IMR-90 (cell line): ENCODE results near the gene HDHD3. TPM values are rescaled to one million over a fixed set of nuclear protein-coding genes. Genes with fewer than 3 reads are reported as not detected.
A peak's percentile ranks its signal among the peaks of the same experiment; 100 is the strongest.

Source experiments
- ATAC-seq: fragments of 200-7000 bp; cut with Tn5 transposase; 2 replicates; pipeline ENCODE4 v1.9.1; 2020; ENCODE audit warnings: low read depth, mild to moderate bottlenecking, moderate library complexity
- BruUV-seq: library from RNA; stranded (reverse); fragments of 400-500 nt; replicated peaks from 2 replicates; lab custom pipeline; 2021; lab: Mats Ljungman, UMichigan
- CTCF ChIA-PET: fragments of 300-600 bp; formaldehyde crosslinking; extraction: SDS; loops from one replicate; lab custom pipeline; 2021; ENCODE audit warnings: antibody characterized with exemption; lab: Yijun Ruan, JAX
- POLR2A ChIA-PET: fragments of 300-600 bp; sonication (Branson Sonifier 250); formaldehyde crosslinking; loops from one replicate; lab custom pipeline; 2022; ENCODE audit warnings: antibody characterized with exemption; ENCODE audit not compliant: unreplicated experiment; lab: Charles Lee
- DNase-seq: peaks from one replicate; pipeline ENCODE4 v3.0.0; 2013
- H2AFZ ChIP-seq: replicated peaks from 2 replicates; pipeline ENCODE3; 2013; ENCODE audit warnings: low read length, mild to moderate bottlenecking; ENCODE audit not compliant: poor library complexity
- H2AK5ac ChIP-seq: 2 replicates; pipeline ENCODE4 v1.6.1; 2013; ENCODE audit warnings: low read depth, low read length, inconsistent platforms
- H2AK9ac ChIP-seq: replicated peaks from 2 replicates; pipeline ENCODE3; 2013; ENCODE audit warnings: mild to moderate bottlenecking, low read depth, low read length, moderate library complexity; ENCODE audit not compliant: poor library complexity
- H2BK120ac ChIP-seq: 2 replicates; pipeline ENCODE4 v1.6.1; 2013; ENCODE audit warnings: low read depth, low read length, inconsistent platforms
- H2BK15ac ChIP-seq: 3 replicates; pipeline ENCODE4 v1.6.1; 2013; ENCODE audit warnings: low read depth, low read length, inconsistent platforms
- H2BK20ac ChIP-seq: 2 replicates; pipeline ENCODE4 v1.6.1; 2013; ENCODE audit warnings: low read depth, mild to moderate bottlenecking, inconsistent platforms, low read length, moderate library complexity
- H2BK5ac ChIP-seq: 2 replicates; pipeline ENCODE4 v1.6.1; 2013; ENCODE audit warnings: mild to moderate bottlenecking, low read depth, low read length, inconsistent platforms; ENCODE audit not compliant: poor library complexity, severe bottlenecking
- H3K14ac ChIP-seq: replicated peaks from 2 replicates; pipeline ENCODE4 v1.6.1; 2013; ENCODE audit warnings: low read depth, low read length, inconsistent platforms
- H3K18ac ChIP-seq: 2 replicates; pipeline ENCODE4 v1.6.1; 2013; ENCODE audit warnings: low read depth, low read length, control low read depth
- H3K23ac ChIP-seq: 2 replicates; pipeline ENCODE4 v1.6.1; 2013; ENCODE audit warnings: low read depth, low read length, inconsistent platforms
- H3K27ac ChIP-seq: 2 replicates; pipeline ENCODE4 v1.5.1; 2013; ENCODE audit warnings: mild to moderate bottlenecking, control low read depth, low read length; ENCODE audit not compliant: insufficient read depth
- H3K27me3 ChIP-seq: 2 replicates; pipeline ENCODE4 v1.6.1; 2013; ENCODE audit warnings: low read length; ENCODE audit not compliant: control insufficient read depth, insufficient read depth
- H3K36me3 ChIP-seq: 2 replicates; pipeline ENCODE4 v1.6.1; 2013; ENCODE audit warnings: low read length, mixed read lengths; ENCODE audit not compliant: control insufficient read depth, insufficient read depth
- H3K4ac ChIP-seq: 2 replicates; pipeline ENCODE4 v1.6.1; 2013; ENCODE audit warnings: low read depth, low read length, inconsistent platforms
- H3K4me1 ChIP-seq: 2 replicates; pipeline ENCODE4 v1.6.1; 2013; ENCODE audit warnings: low read length, mixed read lengths; ENCODE audit not compliant: control insufficient read depth, insufficient read depth
- H3K4me2 ChIP-seq: 2 replicates; pipeline ENCODE4 v1.6.1; 2013; ENCODE audit warnings: low read depth, mild to moderate bottlenecking, control low read depth, low read length, moderate library complexity
- H3K4me3 ChIP-seq: 2 replicates; pipeline ENCODE4 v1.5.1; 2013; ENCODE audit warnings: low read depth, mild to moderate bottlenecking, control low read depth, low read length, moderate library complexity; ENCODE audit not compliant: insufficient read depth
- H3K56ac ChIP-seq: 2 replicates; pipeline ENCODE4 v1.6.1; 2013; ENCODE audit warnings: low read length, inconsistent platforms; ENCODE audit not compliant: insufficient read depth; ENCODE audit errors: extremely low read depth
- H3K79me1 ChIP-seq, 2 experiments: 2 replicates each; pipeline ENCODE4 v1.6.1; 2013; ENCODE audit warnings: low read length in 2 of 2, inconsistent platforms in 1 of 2, low read depth in 1 of 2
- H3K9ac ChIP-seq: 2 replicates; pipeline ENCODE4 v1.6.1; 2013; ENCODE audit warnings: low read depth, low read length, control low read depth
- H3K9me1 ChIP-seq: 2 replicates; pipeline ENCODE4 v1.6.1; 2013; ENCODE audit warnings: low read length, inconsistent platforms; ENCODE audit not compliant: insufficient read depth
- H3K9me3 ChIP-seq: 2 replicates; pipeline ENCODE4 v1.6.1; 2013; ENCODE audit warnings: low read length; ENCODE audit not compliant: control insufficient read depth, insufficient read depth
- H4K20me1 ChIP-seq: 2 replicates; pipeline ENCODE4 v1.6.1; 2013; ENCODE audit warnings: low read length, inconsistent platforms; ENCODE audit not compliant: insufficient read depth
- H4K5ac ChIP-seq: 2 replicates; pipeline ENCODE4 v1.6.1; 2013; ENCODE audit warnings: mild to moderate bottlenecking, low read depth, low read length, control low read depth
- H4K8ac ChIP-seq, 2 experiments: 2 replicates each; pipeline ENCODE4 v1.6.1; 2013; ENCODE audit warnings: low read depth in 2 of 2, low read length in 2 of 2, control low read depth in 1 of 2, inconsistent platforms in 1 of 2
- H4K91ac ChIP-seq: 2 replicates; pipeline ENCODE4 v1.6.1; 2013; ENCODE audit warnings: low read depth, low read length, inconsistent platforms; ENCODE audit not compliant: insufficient read depth
- BHLHE40 ChIP-seq: fragments of 150-350 bp; IDR thresholded peaks from 2 replicates; pipeline ENCODE4 v1.6.1; 2016; ENCODE audit warnings: mild to moderate bottlenecking, low read depth, low read length
- CEBPB ChIP-seq: IDR thresholded peaks from 2 replicates; pipeline ENCODE4 v1.6.1; 2012; ENCODE audit warnings: low read depth, low read length, improper control_type of control experiment
- MAFK ChIP-seq: IDR thresholded peaks from 2 replicates; pipeline ENCODE4 v1.6.1; 2012; ENCODE audit warnings: low read depth, low read length, improper control_type of control experiment
- MAZ ChIP-seq: IDR thresholded peaks from 2 replicates; pipeline ENCODE4 v1.6.1; 2012; ENCODE audit warnings: low read depth, mild to moderate bottlenecking, low read length, improper control_type of control experiment, moderate library complexity, borderline replicate concordance
- POLR2A ChIP-seq: IDR thresholded peaks from 2 replicates; pipeline ENCODE4 v1.6.1; 2012; ENCODE audit warnings: mild to moderate bottlenecking, low read depth, low read length
- RAD21 ChIP-seq: IDR thresholded peaks from 2 replicates; pipeline ENCODE4 v1.6.1; 2012; ENCODE audit warnings: low read length, improper control_type of control experiment
- RCOR1 ChIP-seq: IDR thresholded peaks from 2 replicates; pipeline ENCODE4 v1.6.1; 2012; ENCODE audit warnings: mild to moderate bottlenecking, low read length, improper control_type of control experiment; ENCODE audit not compliant: insufficient replicate concordance
- SMC3 ChIP-seq: fragments of 150-350 bp; IDR thresholded peaks from 2 replicates; pipeline ENCODE4 v1.6.1; 2016; ENCODE audit warnings: low read depth, mild to moderate bottlenecking, antibody characterized with exemption, low read length, moderate library complexity
- WGBS, 2 experiments: methylation state at CpG; one replicate each; pipeline versions ENCODE4 v1.1.5 to v1.1.7; 2013; ENCODE audit warnings: missing lambda C conversion rate in 2 of 2; ENCODE audit not compliant: insufficient read length in 1 of 2; ENCODE audit errors: extremely low coverage in 2 of 2; 5-methylcytosine and 5-hydroxymethylcytosine counted together
- dilution Hi-C: fragments of 300-500 bp; cut with HindIII; formaldehyde crosslinking; loops from one replicate; pipeline ENCODE4 v1.14.3; 2018; ENCODE audit warnings: low sequenced_read_pairs; ENCODE audit not compliant: unreplicated experiment
- in situ Hi-C: fragments of 300-500 bp; cut with MboI; formaldehyde crosslinking; loops from 3 replicates; pipeline ENCODE4 v1.14.3; 2019; ENCODE audit warnings: low sequenced_read_pairs, inconsistent platforms, mixed read lengths
- intact Hi-C: fragments of 100-400 bp; cut with micrococcal nuclease; formaldehyde crosslinking; loops from 2 replicates; pipeline ENCODE4 v1.10.0; 2022
- polyA plus RNA-seq, 3 experiments: library from polyadenylated mRNA; depleted of rRNA; stranded (reverse); fragments of >200 nt; gene quantifications; 2 replicates each; pipeline ENCODE4 v1.2.3, GENCODE V29; 2012; ENCODE audit warnings: low replicate concordance in 1 of 3
- total RNA-seq: library from RNA; depleted of rRNA; stranded (reverse); fragments of >200 nt; gene quantifications from 2 replicates; pipeline ENCODE4 v1.2.3, GENCODE V29; 2012
- TF ChIP-seq, protein P1 (sequence below): fragments of 150-350 bp; IDR thresholded peaks from 2 replicates; pipeline ENCODE4 v1.6.1; 2017; ENCODE audit warnings: mild to moderate bottlenecking, antibody characterized with exemption, low read length, low read depth
- TF ChIP-seq, protein P2 (sequence below): fragments of 150-350 bp; IDR thresholded peaks from 2 replicates; pipeline ENCODE4 v1.6.1; 2016; ENCODE audit warnings: low read depth, mild to moderate bottlenecking, low read length, moderate library complexity, borderline replicate concordance

Gene HDHD3
- total and polyA plus RNA-seq, 2 of the 4 experiments (the other 2 are of a cell fraction), result 7.0 to 8.6 TPM

DNA sequence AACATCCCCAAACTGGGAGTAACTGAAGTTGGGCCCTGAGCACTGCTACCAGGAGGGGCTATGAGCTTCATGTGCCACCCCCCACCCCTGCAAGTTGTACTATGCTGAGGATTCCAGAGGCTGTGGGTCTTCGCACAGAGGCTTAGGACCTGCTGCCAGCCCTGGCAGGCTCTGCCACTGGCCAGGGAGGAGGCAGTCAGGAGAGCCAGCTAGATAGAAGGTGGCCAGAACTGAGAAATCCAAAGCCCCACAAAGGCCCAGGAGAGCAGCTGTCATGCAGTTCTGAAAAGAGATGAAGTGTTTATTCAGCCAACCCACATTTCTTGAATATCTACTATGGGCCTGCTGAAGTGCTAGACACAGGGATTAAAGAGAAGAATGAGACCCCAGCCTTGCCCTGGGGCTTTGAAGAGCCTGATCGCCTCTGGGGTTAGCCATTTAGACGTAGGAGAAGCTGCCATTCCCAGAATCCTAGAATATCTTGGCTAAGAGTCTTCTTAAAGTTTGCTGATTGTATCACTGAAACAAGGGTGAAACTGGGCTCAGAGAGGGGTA is 22.9 kb upstream of the HDHD3 start:
- Histone ChIP-seq H3K4me2 (no peak overlapping the region; the same call in 1 of the 2 replicates), H2BK15ac (no peak overlapping the region), H3K4me1 (peaks cover 8% of the 10 kb centered on the region), H4K8ac (no peak overlapping the region), H4K5ac (no peak overlapping the region), H3K14ac (no peak overlapping the region), H3K23ac (0 out of 2 replicates have a peak overlapping the region, but pooled peaks have one; percentile 4), H3K4ac (no peak overlapping the region; the same call in 1 of the 2 replicates), H3K36me3 (no peaks in the 10 kb centered on the region), H2AK9ac (peak overlapping the region; percentile 30), H2AFZ (no peak overlapping the region), H3K18ac (no peak overlapping the region), H2BK20ac (no peak overlapping the region), H3K4me3 (no peak overlapping the region), H3K9me3 (no peaks in the 10 kb centered on the region), H3K56ac (no peak overlapping the region), H4K91ac (no peak overlapping the region), H3K27me3 (no peaks in the 10 kb centered on the region), H3K27ac (no peak overlapping the region), H4K20me1 (no peaks in the 10 kb centered on the region), H2BK120ac (no peak overlapping the region), H2AK5ac (no peak overlapping the region), H3K9me1 (peaks cover 2% of the 10 kb centered on the region; the same call in 1 of the 2 replicates), H3K9ac (no peak overlapping the region), H2BK5ac (no peak overlapping the region), H3K79me1 (peaks cover 20 to 35% of the 10 kb centered on the region in 2 experiments)
- POLR2A ChIA-PET, result no interaction called here
- WGBS, 2 experiments, result no CpG with 5 or more reads among the region's 3 CpGs
- no TSS peak for BruUV-seq
- intact Hi-C loops (loop anchor here (5.0 kb wide), 1 partner anchor 193 kb away; no protein-coding TSS in a partner anchor), in situ Hi-C loops (no loop called here), dilution Hi-C loops (no loop called here)
- DNase-seq (no peak), ATAC-seq (no peak)
- CTCF ChIA-PET, result no interaction called here
- TF ChIP-seq RCOR1 (no peak), MAFK (no peak), BHLHE40 (no peak), RAD21 (no peak), SMC3 (no peak), MAZ (no peak), CEBPB (no peak), POLR2A (no peak)
- TF ChIP-seq, protein P1, sequence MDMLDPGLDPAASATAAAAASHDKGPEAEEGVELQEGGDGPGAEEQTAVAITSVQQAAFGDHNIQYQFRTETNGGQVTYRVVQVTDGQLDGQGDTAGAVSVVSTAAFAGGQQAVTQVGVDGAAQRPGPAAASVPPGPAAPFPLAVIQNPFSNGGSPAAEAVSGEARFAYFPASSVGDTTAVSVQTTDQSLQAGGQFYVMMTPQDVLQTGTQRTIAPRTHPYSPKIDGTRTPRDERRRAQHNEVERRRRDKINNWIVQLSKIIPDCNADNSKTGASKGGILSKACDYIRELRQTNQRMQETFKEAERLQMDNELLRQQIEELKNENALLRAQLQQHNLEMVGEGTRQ, result no peak
- TF ChIP-seq, protein P2, sequence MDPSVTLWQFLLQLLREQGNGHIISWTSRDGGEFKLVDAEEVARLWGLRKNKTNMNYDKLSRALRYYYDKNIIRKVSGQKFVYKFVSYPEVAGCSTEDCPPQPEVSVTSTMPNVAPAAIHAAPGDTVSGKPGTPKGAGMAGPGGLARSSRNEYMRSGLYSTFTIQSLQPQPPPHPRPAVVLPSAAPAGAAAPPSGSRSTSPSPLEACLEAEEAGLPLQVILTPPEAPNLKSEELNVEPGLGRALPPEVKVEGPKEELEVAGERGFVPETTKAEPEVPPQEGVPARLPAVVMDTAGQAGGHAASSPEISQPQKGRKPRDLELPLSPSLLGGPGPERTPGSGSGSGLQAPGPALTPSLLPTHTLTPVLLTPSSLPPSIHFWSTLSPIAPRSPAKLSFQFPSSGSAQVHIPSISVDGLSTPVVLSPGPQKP, result no peak
